ENCODE data around the gene CFAP57.
A peak's percentile ranks its signal among the peaks of the same experiment; 100 is the strongest.

Gene CFAP57

GRCh38 chr1:43227143-43227764, 55.1 kb downstream of the CFAP57 start:
- H3K27ac ChIP-seq (ENCODE audit: low read length), result no peak overlapping the region
- WGBS (ENCODE audit: insufficient coverage, insufficient read length), result no CpG with 5 or more reads among the region's 10 CpGs
- no peaks in the 10 kb centered on the region for H3K36me3 ChIP-seq (ENCODE audit: control insufficient read depth, insufficient read depth, low read length)
- peak; percentile 86 for DNase-seq (ENCODE audit: low read depth, low spot score)
- H3K9me3 ChIP-seq (ENCODE audit: control insufficient read depth, insufficient read depth, low read length), result no peaks in the 10 kb centered on the region
- no peaks in the 10 kb centered on the region for H3K27me3 ChIP-seq (ENCODE audit: control insufficient read depth, insufficient read depth, low read length)
- H3K4me1 ChIP-seq (ENCODE audit: control insufficient read depth, insufficient read depth, low read length), result no peaks in the 10 kb centered on the region
- no peak overlapping the region for H3K4me3 ChIP-seq (ENCODE audit: low read length)

GRCh38 chr1:43229826-43230780, 58.0 kb downstream of the CFAP57 start:
- no CpG with 5 or more reads among the region's 6 CpGs for WGBS (ENCODE audit: insufficient coverage, insufficient read length)
- no peaks in the 10 kb centered on the region for H3K36me3 ChIP-seq (ENCODE audit: control insufficient read depth, insufficient read depth, low read length)
- H3K27me3 ChIP-seq (ENCODE audit: control insufficient read depth, insufficient read depth, low read length), result no peaks in the 10 kb centered on the region
- DNase-seq (ENCODE audit: low read depth, low spot score), result no peak
- no peaks in the 10 kb centered on the region for H3K9me3 ChIP-seq (ENCODE audit: control insufficient read depth, insufficient read depth, low read length)
- H3K4me3 ChIP-seq (ENCODE audit: low read length), result no peak overlapping the region
- H3K27ac ChIP-seq (ENCODE audit: low read length), result no peak overlapping the region
- H3K4me1 ChIP-seq (ENCODE audit: control insufficient read depth, insufficient read depth, low read length), result no peaks in the 10 kb centered on the region

- WGBS (ENCODE audit: insufficient coverage, insufficient read length), result no CpG with 5 or more reads among the region's 4 CpGs
- no peaks in the 10 kb centered on the region for H3K36me3 ChIP-seq (ENCODE audit: control insufficient read depth, insufficient read depth, low read length)
- H3K4me1 ChIP-seq (ENCODE audit: control insufficient read depth, insufficient read depth, low read length), result no peaks in the 10 kb centered on the region
- no peak for DNase-seq (ENCODE audit: low read depth, low spot score)
- no peaks in the 10 kb centered on the region for H3K27me3 ChIP-seq (ENCODE audit: control insufficient read depth, insufficient read depth, low read length)
- no peak overlapping the region for H3K4me3 ChIP-seq (ENCODE audit: low read length)
- no peaks in the 10 kb centered on the region for H3K9me3 ChIP-seq (ENCODE audit: control insufficient read depth, insufficient read depth, low read length)
- H3K27ac ChIP-seq (ENCODE audit: low read length), result no peak overlapping the region
Measured at GRCh38 chr1:43232074-43232473, 59.9 kb downstream of the CFAP57 start.

GRCh38 chr1:43232482-43232881, 60.4 kb downstream of the CFAP57 start:
- no peak overlapping the region for H3K27ac ChIP-seq (ENCODE audit: low read length)
- H3K4me1 ChIP-seq (ENCODE audit: control insufficient read depth, insufficient read depth, low read length), result no peaks in the 10 kb centered on the region
- no peaks in the 10 kb centered on the region for H3K9me3 ChIP-seq (ENCODE audit: control insufficient read depth, insufficient read depth, low read length)
- H3K4me3 ChIP-seq (ENCODE audit: low read length), result no peak overlapping the region
- WGBS (ENCODE audit: insufficient coverage, insufficient read length), result no CpG with 5 or more reads among the region's 4 CpGs
- no peak for DNase-seq (ENCODE audit: low read depth, low spot score)
- no peaks in the 10 kb centered on the region for H3K27me3 ChIP-seq (ENCODE audit: control insufficient read depth, insufficient read depth, low read length)
- no peaks in the 10 kb centered on the region for H3K36me3 ChIP-seq (ENCODE audit: control insufficient read depth, insufficient read depth, low read length)

GRCh38 chr1:43233631-43234030, 61.5 kb downstream of the CFAP57 start:
- H3K4me3 ChIP-seq (ENCODE audit: low read length), result no peak overlapping the region
- H3K4me1 ChIP-seq (ENCODE audit: control insufficient read depth, insufficient read depth, low read length), result no peaks in the 10 kb centered on the region
- no peak for DNase-seq (ENCODE audit: low read depth, low spot score)
- no peaks in the 10 kb centered on the region for H3K36me3 ChIP-seq (ENCODE audit: control insufficient read depth, insufficient read depth, low read length)
- no peaks in the 10 kb centered on the region for H3K9me3 ChIP-seq (ENCODE audit: control insufficient read depth, insufficient read depth, low read length)
- H3K27me3 ChIP-seq (ENCODE audit: control insufficient read depth, insufficient read depth, low read length), result no peaks in the 10 kb centered on the region
- no peak overlapping the region for H3K27ac ChIP-seq (ENCODE audit: low read length)
- no CpG with 5 or more reads among the region's 5 CpGs for WGBS (ENCODE audit: insufficient coverage, insufficient read length)

- no CpG with 5 or more reads among the region's 17 CpGs for WGBS (ENCODE audit: insufficient coverage, insufficient read length)
- no peak for DNase-seq (ENCODE audit: low read depth, low spot score)
- Histone ChIP-seq H3K4me3 (ENCODE audit: low read length) (no peak overlapping the region), H3K9me3 (ENCODE audit: control insufficient read depth, insufficient read depth, low read length) (no peaks in the 10 kb centered on the region), H3K36me3 (ENCODE audit: control insufficient read depth, insufficient read depth, low read length) (no peaks in the 10 kb centered on the region), H3K4me1 (ENCODE audit: control insufficient read depth, insufficient read depth, low read length) (no peaks in the 10 kb centered on the region), H3K27ac (ENCODE audit: low read length) (no peak overlapping the region), H3K27me3 (ENCODE audit: control insufficient read depth, insufficient read depth, low read length) (no peaks in the 10 kb centered on the region)
Measured at GRCh38 chr1:43234267-43234666, 62.1 kb downstream of the CFAP57 start.

- no peaks in the 10 kb centered on the region for H3K4me1 ChIP-seq (ENCODE audit: control insufficient read depth, insufficient read depth, low read length)
- H3K27me3 ChIP-seq (ENCODE audit: control insufficient read depth, insufficient read depth, low read length), result no peaks in the 10 kb centered on the region
- H3K9me3 ChIP-seq (ENCODE audit: control insufficient read depth, insufficient read depth, low read length), result no peaks in the 10 kb centered on the region
- DNase-seq (ENCODE audit: low read depth, low spot score), result no peak
- no peaks in the 10 kb centered on the region for H3K36me3 ChIP-seq (ENCODE audit: control insufficient read depth, insufficient read depth, low read length)
- no peak overlapping the region for H3K4me3 ChIP-seq (ENCODE audit: low read length)
- no CpG with 5 or more reads among the region's 8 CpGs for WGBS (ENCODE audit: insufficient coverage, insufficient read length)
- H3K27ac ChIP-seq (ENCODE audit: low read length), result no peak overlapping the region
Measured at GRCh38 chr1:43235040-43235439, 62.9 kb downstream of the CFAP57 start.

GRCh38 chr1:43235451-43236121, 63.5 kb downstream of the CFAP57 start:
- Histone ChIP-seq H3K9me3 (ENCODE audit: control insufficient read depth, insufficient read depth, low read length) (no peaks in the 10 kb centered on the region), H3K36me3 (ENCODE audit: control insufficient read depth, insufficient read depth, low read length) (no peaks in the 10 kb centered on the region), H3K27ac (ENCODE audit: low read length) (no peak overlapping the region), H3K27me3 (ENCODE audit: control insufficient read depth, insufficient read depth, low read length) (no peaks in the 10 kb centered on the region), H3K4me3 (ENCODE audit: low read length) (no peak overlapping the region), H3K4me1 (ENCODE audit: control insufficient read depth, insufficient read depth, low read length) (no peaks in the 10 kb centered on the region)
- DNase-seq (ENCODE audit: low read depth, low spot score), result no peak
- no CpG with 5 or more reads among the region's 9 CpGs for WGBS (ENCODE audit: insufficient coverage, insufficient read length)

GRCh38 chr1:43237121-43237520, 65.0 kb downstream of the CFAP57 start:
- no peaks in the 10 kb centered on the region for H3K36me3 ChIP-seq (ENCODE audit: control insufficient read depth, insufficient read depth, low read length)
- no peak for DNase-seq (ENCODE audit: low read depth, low spot score)
- H3K27ac ChIP-seq (ENCODE audit: low read length), result no peak overlapping the region
- H3K4me1 ChIP-seq (ENCODE audit: control insufficient read depth, insufficient read depth, low read length), result no peaks in the 10 kb centered on the region
- H3K27me3 ChIP-seq (ENCODE audit: control insufficient read depth, insufficient read depth, low read length), result no peaks in the 10 kb centered on the region
- no peaks in the 10 kb centered on the region for H3K9me3 ChIP-seq (ENCODE audit: control insufficient read depth, insufficient read depth, low read length)
- no peak overlapping the region for H3K4me3 ChIP-seq (ENCODE audit: low read length)
- no CpG with 5 or more reads among the region's 1 CpG for WGBS (ENCODE audit: insufficient coverage, insufficient read length)

- WGBS (ENCODE audit: insufficient coverage, insufficient read length), result no CpG with 5 or more reads among the region's 5 CpGs
- no peak overlapping the region for H3K27ac ChIP-seq (ENCODE audit: low read length)
- no peaks in the 10 kb centered on the region for H3K27me3 ChIP-seq (ENCODE audit: control insufficient read depth, insufficient read depth, low read length)
- no peaks in the 10 kb centered on the region for H3K36me3 ChIP-seq (ENCODE audit: control insufficient read depth, insufficient read depth, low read length)
- no peak overlapping the region for H3K4me3 ChIP-seq (ENCODE audit: low read length)
- H3K4me1 ChIP-seq (ENCODE audit: control insufficient read depth, insufficient read depth, low read length), result no peaks in the 10 kb centered on the region
- no peaks in the 10 kb centered on the region for H3K9me3 ChIP-seq (ENCODE audit: control insufficient read depth, insufficient read depth, low read length)
- DNase-seq (ENCODE audit: low read depth, low spot score), result peak; percentile 77
Measured at GRCh38 chr1:43238085-43238484, 66.0 kb downstream of the CFAP57 start.

All from iPS DF 6.9 (cell line).